G401.6 (cell line): ENCODE measurements around the gene TGIF1.

ENCODE experiments used
- FAIRE-seq: peaks from 2 replicates; lab custom pipeline; 2012; peaks lifted over from hg19 to GRCh38; lab: Jason Lieb, UNC

TGIF1 gene

GRCh38 chr18:3485153-3486149, 35.5 kb downstream of the TGIF1 start:
- no peak for FAIRE-seq

- FAIRE-seq = no peak
Observed at GRCh38 chr18:3486512-3486911, 36.5 kb downstream of the TGIF1 start.

GRCh38 chr18:3489462-3489861, 39.5 kb downstream of the TGIF1 start:
- FAIRE-seq = no peak

- FAIRE-seq = no peak
Observed at GRCh38 chr18:3491981-3492555, 42.1 kb downstream of the TGIF1 start.

- FAIRE-seq = no peak
Observed at GRCh38 chr18:3492721-3493120, 42.7 kb downstream of the TGIF1 start.

- no peak for FAIRE-seq
Observed at GRCh38 chr18:3493501-3494244, 43.7 kb downstream of the TGIF1 start.

GRCh38 chr18:3494245-3494526, 44.2 kb downstream of the TGIF1 start:
- peak; percentile 21 for FAIRE-seq

- FAIRE-seq = no peak
Observed at GRCh38 chr18:3494569-3494968, 44.6 kb downstream of the TGIF1 start.

GRCh38 chr18:3495691-3496430, 45.9 kb downstream of the TGIF1 start:
- peak; percentile 76 for FAIRE-seq

GRCh38 chr18:3498698-3499471, 48.9 kb downstream of the TGIF1 start:
- no peak for FAIRE-seq

GRCh38 chr18:3499501-3499900, 49.5 kb downstream of the TGIF1 start:
- no peak for FAIRE-seq

GRCh38 chr18:3500016-3500415, 50.0 kb downstream of the TGIF1 start:
- no peak for FAIRE-seq

GRCh38 chr18:3502650-3503049, 52.7 kb downstream of the TGIF1 start:
- FAIRE-seq = peak; percentile 6

GRCh38 chr18:3504637-3505036, 54.7 kb downstream of the TGIF1 start:
- FAIRE-seq = no peak

- FAIRE-seq = peak; percentile 39
Observed at GRCh38 chr18:3508576-3509549, 58.9 kb downstream of the TGIF1 start.
